ENCODE measurements around the gene OR10G8. TPM values are rescaled to one million over a fixed set of nuclear protein-coding genes. Genes with fewer than 3 reads are reported as not detected.

The OR10G8 gene
- total RNA-seq, 2 donors from 2014 or later: not detected

Other genes starting within 250 kb of the OR10G8 start
- gene OR6M1, start 220.4 kb upstream of the OR10G8 start, total RNA-seq: not detected
- not detected for gene TMEM225, start 141.1 kb upstream of the OR10G8 start, total RNA-seq
- gene OR8D4, start 124.6 kb upstream of the OR10G8 start, total RNA-seq: not detected
- gene OR4D5, start 87.2 kb upstream of the OR10G8 start, total RNA-seq: not detected
- not detected for gene OR6T1, start 83.0 kb upstream of the OR10G8 start, total RNA-seq
- gene OR10S1, start 49.0 kb upstream of the OR10G8 start, total RNA-seq: not detected
- not detected for gene OR10G6, start 31.6 kb upstream of the OR10G8 start, total RNA-seq
- not detected for gene OR10G4, start 13.8 kb upstream of the OR10G8 start, total RNA-seq
- not detected for gene OR10G9, start 3.8 kb upstream of the OR10G8 start, total RNA-seq
- not detected for gene OR10G7, start 14.5 kb downstream of the OR10G8 start, total RNA-seq
- gene VWA5A, start 88.7 kb downstream of the OR10G8 start, total RNA-seq: 1 to 10 TPM; 4.7 to 5.4 TPM
- not detected for gene OR10D3, start 156.5 kb downstream of the OR10G8 start, total RNA-seq
- gene OR8G1, start 214.3 kb downstream of the OR10G8 start, total RNA-seq: not detected
- not detected for gene OR8G5, start 229.6 kb downstream of the OR10G8 start, total RNA-seq